DOHH2 (cell line): Measurements from ENCODE around the gene PLEKHA1.

Source experiments
- CTCF ChIP-seq: fragments of 200-600 bp; sonication (generic); IDR thresholded peaks from one replicate; pipeline ENCODE4 v1.5.1; 2014; ENCODE audit warnings: antibody characterized with exemption, mild to moderate bottlenecking, low read depth, low read length; ENCODE audit not compliant: poor library complexity, severe bottlenecking
- EZH2phosphoT487 ChIP-seq: fragments of 200-600 bp; sonication (generic); IDR thresholded peaks from 2 replicates; pipeline ENCODE4 v1.6.1; 2017; ENCODE audit warnings: borderline replicate concordance, mild to moderate bottlenecking, antibody characterized with exemption, low read length, moderate library complexity, mixed read lengths

DNA sequence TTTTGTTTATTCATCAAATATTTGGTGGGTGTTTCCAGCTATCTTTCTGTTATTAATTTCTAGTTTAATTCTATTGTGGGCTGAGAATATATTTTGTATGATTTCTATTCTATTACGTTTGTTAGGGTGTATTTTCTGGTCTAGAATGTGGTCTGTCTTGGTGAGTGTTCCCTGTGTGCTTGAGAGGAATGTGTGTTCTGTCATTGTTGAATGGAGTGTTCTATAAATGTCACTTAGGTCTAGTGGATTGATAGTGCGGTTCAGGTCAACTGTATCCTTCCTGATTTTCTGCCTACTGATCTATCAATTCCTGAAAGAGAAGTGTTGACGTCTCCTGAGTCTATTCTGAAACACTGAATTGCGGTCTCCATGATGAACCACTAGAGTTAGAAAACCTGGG is 95.3 kb downstream of the PLEKHA1 start:
- TF ChIP-seq CTCF (no peak), EZH2phosphoT487 (no peak)
